K562 (cell line): ENCODE data around the gene P2RY14. TPM values are rescaled to one million over a fixed set of nuclear protein-coding genes. Genes with fewer than 3 reads are reported as not detected.
A peak's percentile ranks its signal among the peaks of the same experiment; 100 is the strongest.

Experiments
- ATAC-seq: fragments of 200-7000 bp; cut with Tn5 transposase; 3 replicates; pipeline ENCODE4 v1.9.1; 2020; ENCODE audit warnings: moderate library complexity
- BruUV-seq: library from RNA; stranded (reverse); fragments of 400-500 nt; replicated peaks from 2 replicates; lab custom pipeline; 2021; lab: Mats Ljungman, UMichigan
- CTCF ChIA-PET: fragments of 300-600 bp; formaldehyde crosslinking; extraction: SDS; loops from one replicate; lab custom pipeline; 2021; ENCODE audit warnings: low intra/inter-chr PET ratio; lab: Yijun Ruan, JAX
- POLR2A ChIA-PET: fragments of 300-600, 350-650 bp; sonication (Branson Sonifier 250); formaldehyde crosslinking; extraction: SDS; loops from one replicate; lab custom pipeline; 2021; ENCODE audit warnings: antibody characterized with exemption, inconsistent platforms; lab: Yijun Ruan, JAX
- DNase-seq, 4 experiments: peaks; one replicate each; pipeline versions ENCODE4 v3.0.0 to v3.0.0-alpha.2; 2011 to 2018; ENCODE audit warnings: low spot score in 3 of 4, mixed read lengths in 3 of 4; ENCODE audit errors: extremely low read depth in 1 of 4
- FAIRE-seq: peaks from 2 replicates; lab custom pipeline; 2011; peaks lifted over from hg19 to GRCh38; lab: Jason Lieb, UNC
- H2AFZ ChIP-seq: 2 replicates; pipeline ENCODE4 v1.6.0; 2011; ENCODE audit warnings: low read depth, low read length, control low read depth, inconsistent platforms
- H3K27ac ChIP-seq: fragments of 200-600 bp; 3 replicates; pipeline ENCODE4 v1.8.0; 2011; ENCODE audit warnings: low read depth, mild to moderate bottlenecking, control low read depth, inconsistent platforms, low read length, moderate library complexity, mixed read lengths; ENCODE audit errors: extremely low read depth
- H3K27me3 ChIP-seq, 2 experiments: fragments of 300-600 bp in 1 of 2; 2 replicates in 1 of 2; 3 replicates in 1 of 2; pipeline versions ENCODE4 v1.6.0 to v1.8.0; 2011; ENCODE audit warnings: inconsistent platforms in 2 of 2, low read length in 2 of 2, mild to moderate bottlenecking in 1 of 2, mixed read lengths in 1 of 2, moderate library complexity in 1 of 2; ENCODE audit not compliant: control insufficient read depth in 2 of 2, insufficient read depth in 2 of 2
- H3K36me3 ChIP-seq: fragments of 300-600 bp; 3 replicates; pipeline ENCODE4 v1.8.0; 2011; ENCODE audit warnings: mild to moderate bottlenecking, low read length, inconsistent platforms; ENCODE audit not compliant: control insufficient read depth, insufficient read depth
- H3K4me1 ChIP-seq, 2 experiments: fragments of 200-600 bp in 1 of 2; replicated peaks in 1 of 2; 2 replicates in 1 of 2; 3 replicates in 1 of 2; pipeline versions ENCODE4 v1.5.1 to v1.8.0; 2011; ENCODE audit warnings: inconsistent platforms in 2 of 2, low read length in 2 of 2, mild to moderate bottlenecking in 1 of 2, mixed read lengths in 1 of 2, moderate library complexity in 1 of 2; ENCODE audit not compliant: control insufficient read depth in 2 of 2, insufficient read depth in 2 of 2
- H3K4me2 ChIP-seq: 2 replicates; pipeline ENCODE4 v1.6.1; 2011; ENCODE audit warnings: low read length, control low read depth, inconsistent platforms, mixed read lengths; ENCODE audit not compliant: insufficient read depth
- H3K4me3 ChIP-seq: fragments of 200-600 bp; sonication (generic), shearing (Covaris generic); 2 replicates; pipeline ENCODE4 v1.5.1; 2016; ENCODE audit warnings: control low read depth, inconsistent platforms
- H3K79me2 ChIP-seq: fragments of 200-600 bp; 3 replicates; pipeline ENCODE4 v1.8.0; 2011; ENCODE audit warnings: low read length, inconsistent platforms; ENCODE audit not compliant: control insufficient read depth, insufficient read depth
- H3K9ac ChIP-seq, 2 experiments: 2 replicates each; pipeline versions ENCODE4 v1.6.0 to v1.6.1; 2011; ENCODE audit warnings: low read depth in 2 of 2, low read length in 2 of 2, control low read depth in 1 of 2, inconsistent platforms in 1 of 2, mild to moderate bottlenecking in 1 of 2, mixed read lengths in 1 of 2; ENCODE audit not compliant: insufficient read depth in 1 of 2
- H3K9me1 ChIP-seq: one replicate; pipeline ENCODE4 v1.6.0; 2011; ENCODE audit warnings: inconsistent platforms, mild to moderate bottlenecking, low read length, moderate library complexity; ENCODE audit not compliant: control insufficient read depth, insufficient read depth
- H3K9me3 ChIP-seq: replicated peaks from 2 replicates; pipeline ENCODE4 v1.5.1; 2011; ENCODE audit warnings: low read depth, low read length, inconsistent platforms; ENCODE audit not compliant: control insufficient read depth, insufficient read depth
- H4K20me1 ChIP-seq: replicated peaks from 2 replicates; pipeline ENCODE4 v1.6.1; 2011; ENCODE audit warnings: low read length, inconsistent platforms, mixed read lengths; ENCODE audit not compliant: control insufficient read depth, insufficient read depth
- ATF3 ChIP-seq, 2 experiments: fragments of 450-650 bp in 1 of 2; sonication (generic) in 1 of 2; formaldehyde crosslinking in 1 of 2; IDR thresholded peaks in 1 of 2; conservative IDR thresholded peaks in 1 of 2; 2 replicates each; pipeline versions ENCODE4 v1.6.1 to v1.8.1; 2016 to 2023; ENCODE audit warnings: mild to moderate bottlenecking in 2 of 2, moderate library complexity in 2 of 2, inconsistent platforms in 1 of 2, missing genetic modification reagents in 1 of 2
- BRF2 ChIP-seq: IDR thresholded peaks from 3 replicates; pipeline ENCODE4 v1.6.1; 2011; ENCODE audit warnings: borderline replicate concordance, mild to moderate bottlenecking; ENCODE audit not compliant: insufficient read length, insufficient read depth
- FIP1L1 ChIP-seq: fragments of 200-400 bp; formaldehyde crosslinking; IDR thresholded peaks from 2 replicates; pipeline ENCODE4 v1.6.1; 2018; ENCODE audit warnings: mild to moderate bottlenecking, low read depth, low read length; ENCODE audit not compliant: poor library complexity, severe bottlenecking
- FOXK2 ChIP-seq, 2 experiments: fragments of 450-650 bp; IDR thresholded peaks in 1 of 2; conservative IDR thresholded peaks in 1 of 2; 2 replicates each; pipeline ENCODE4 v1.6.1; 2016; ENCODE audit warnings: low read depth in 2 of 2, mild to moderate bottlenecking in 1 of 2
- HDAC6 ChIP-seq: IDR thresholded peaks from 2 replicates; pipeline ENCODE4 v1.6.1; 2012; ENCODE audit warnings: low read depth, mild to moderate bottlenecking, control low read depth, inconsistent platforms, low read length, moderate library complexity
- NR2C2 ChIP-seq, 2 experiments: fragments of 200-800 bp in 1 of 2; sonication (Bioruptor generic) in 1 of 2; sonication (generic) in 1 of 2; formaldehyde crosslinking in 1 of 2; IDR thresholded peaks; 2 replicates each; pipeline versions ENCODE4 v1.6.1 to v1.8.0; 2016 to 2022; ENCODE audit warnings: mild to moderate bottlenecking in 1 of 2, missing compliant biosample characterization in 1 of 2, missing genetic modification characterization in 1 of 2, missing genetic modification reagents in 1 of 2
- OTX1 ChIP-seq: fragments of 450-650 bp; formaldehyde crosslinking; IDR thresholded peaks from 2 replicates; pipeline ENCODE4 v1.4.0; 2022; ENCODE audit warnings: mild to moderate bottlenecking
- RAD21 ChIP-seq, 2 experiments: fragments of 250-450 bp in 1 of 2; fragments of 450-650 bp in 1 of 2; sonication (Bioruptor Pico) in 1 of 2; formaldehyde crosslinking in 1 of 2; IDR thresholded peaks in 1 of 2; conservative IDR thresholded peaks in 1 of 2; 2 replicates each; pipeline versions ENCODE4 v1.4.0 to v1.8.0; 2020 to 2022; ENCODE audit warnings: mild to moderate bottlenecking in 2 of 2, moderate library complexity in 1 of 2
- SIRT6 ChIP-seq: IDR thresholded peaks from one replicate; pipeline ENCODE4 v1.6.1; 2012; ENCODE audit warnings: low read depth, mild to moderate bottlenecking, control low read depth, inconsistent platforms, low read length, moderate library complexity
- WGBS: fragments of 100-300 bp; shearing (Covaris generic); methylation state at CpG from one replicate; pipeline ENCODE4 v1.1.6; 2016; ENCODE audit warnings: low coverage, mixed read lengths; ENCODE audit not compliant: insufficient coverage; ENCODE audit errors: missing lambda C conversion rate; 5-methylcytosine and 5-hydroxymethylcytosine counted together
- in situ Hi-C: fragments of 300-500 bp; cut with MboI; formaldehyde crosslinking; loops from 4 replicates; pipeline ENCODE4 v1.15.0; 2018; ENCODE audit warnings: inconsistent platforms, mixed read lengths
- intact Hi-C: fragments of 100-400 bp; cut with micrococcal nuclease; formaldehyde crosslinking; loops from 2 replicates; pipeline ENCODE4 v1.14.2; 2022
- polyA plus RNA-seq, 8 experiments: library from polyadenylated mRNA; depleted of rRNA in 4 of 8; stranded (reverse) in 5 of 8; unstranded in 3 of 8; fragments of >200 nt; fragmentation: Nextera tagmentation in 2 of 8; fragmentation: Illumina TruSeq in 1 of 8; extraction: Ambion mirVana in 2 of 8; extraction: Trizol in 1 of 8; gene quantifications; 2 replicates each; pipeline versions ENCODE4 v1.2.1 to v1.2.3, GENCODE V29; 2011 to 2014; ENCODE audit warnings: inconsistent platforms in 1 of 8, missing spikeins in 1 of 8
- total RNA-seq, 7 experiments: library from RNA; depleted of rRNA in 6 of 7; stranded (reverse); fragments of >200 nt in 6 of 7; fragmentation: Illumina TruSeq in 2 of 7; extraction: Trizol in 2 of 7; gene quantifications; 2 replicates each; pipeline versions ENCODE4 v1.2.1 to v1.2.3, GENCODE V29; 2011 to 2021; ENCODE audit warnings: low replicate concordance in 1 of 7

Gene P2RY14
- total and polyA plus RNA-seq, 9 of the 15 experiments (the other 6 are each of a cell fraction or from before 2014, with no cell fraction given), result not detected

- TF ChIP-seq OTX1 (CRISPR knock-in tag), result no peak
- no peak for TF ChIP-seq BRF2
- no peak for TF ChIP-seq HDAC6
- no peak for TF ChIP-seq FIP1L1
- no peak for TF ChIP-seq RAD21 (CRISPR knock-in tag; conservative IDR thresholded peaks at IDR 0.05 in 1 of 2, IDR thresholded peaks at IDR 0.05 in 1 of 2)
- TF ChIP-seq NR2C2 (CRISPR knock-in tag; IDR thresholded peaks at IDR 0.05), result no peak
- no peak for TF ChIP-seq NR2C2 (tag; IDR thresholded peaks at IDR 0.05)
- no peak for TF ChIP-seq ATF3 (IDR thresholded peaks at IDR 0.05)
- TF ChIP-seq ATF3 (CRISPR knock-in tag; conservative IDR thresholded peaks at IDR 0.05), result no peak
- no peak for TF ChIP-seq FOXK2 (conservative IDR thresholded peaks at IDR 0.05 in 1 of 2, IDR thresholded peaks at IDR 0.05 in 1 of 2; ENCODE audit: low read depth in 2 of 2)
- TF ChIP-seq SIRT6, result no peak
- Histone ChIP-seq H3K79me2 (no peaks in the 10 kb centered on the region), H4K20me1 (no peaks in the 10 kb centered on the region), H3K27me3 (peaks cover 5 to 7% of the 10 kb centered on the region in 2 experiments; a peak in 4 of 5 replicates), H3K27ac (no peak overlapping the region), H3K36me3 (no peaks in the 10 kb centered on the region), H2AFZ (no peak overlapping the region), H3K9ac (no peak overlapping the region), H3K9me3 (no peaks in the 10 kb centered on the region), H3K9me1 (peaks cover 3% of the 10 kb centered on the region), H3K4me3 (no peak overlapping the region), H3K4me2 (no peak overlapping the region; the same call in 1 of the 2 replicates), H3K4me1 (no peaks in the 10 kb centered on the region)
- intact Hi-C loops (loop anchor here (1.0 to 2.0 kb wide), 5 partner anchors 56 to 691 kb away; no protein-coding TSS in a partner anchor), in situ Hi-C loops (loop anchor here (25.0 kb wide), 1 partner anchor 610 kb away; no protein-coding TSS in a partner anchor)
- POLR2A ChIA-PET, result no interaction called here
- WGBS, result 16% methylated on average over 6 of the region's 6 CpGs
- BruUV-seq, result no TSS peak
- ATAC-seq (peak; percentile 32; the same call in 2 of the 3 replicates), FAIRE-seq (no peak), DNase-seq (no peak)
- CTCF ChIA-PET, result interaction anchor here (0.6 to 2.2 kb wide), 6 partner anchors 52 to 1244 kb away, joined by 3 to 23 read pairs (median 5); no protein-coding TSS in a partner anchor
Observed at GRCh38 chr3:151227266-151227806, 51.0 kb downstream of the P2RY14 start.
